C4-2B (cell line): ENCODE data around the gene SRPK2.

Experiments
- H3K27ac ChIP-seq: fragments of 450-650 bp; 2 replicates; pipeline ENCODE4 v1.5.1; 2017
- ZFX ChIP-seq: fragments of 450-650 bp; IDR thresholded peaks from 2 replicates; pipeline ENCODE4 v1.6.1; 2017
- TF ChIP-seq, protein P1 (sequence below): fragments of 450-650 bp; conservative IDR thresholded peaks from 2 replicates; pipeline ENCODE4 v1.5.1; 2017; ENCODE audit warnings: mild to moderate bottlenecking

The SRPK2 gene

GRCh38 chr7:105173586-105173985 lies 215.1 kb downstream of the SRPK2 start:
- H3K27ac ChIP-seq = no peak overlapping the region
- TF ChIP-seq, protein P1, sequence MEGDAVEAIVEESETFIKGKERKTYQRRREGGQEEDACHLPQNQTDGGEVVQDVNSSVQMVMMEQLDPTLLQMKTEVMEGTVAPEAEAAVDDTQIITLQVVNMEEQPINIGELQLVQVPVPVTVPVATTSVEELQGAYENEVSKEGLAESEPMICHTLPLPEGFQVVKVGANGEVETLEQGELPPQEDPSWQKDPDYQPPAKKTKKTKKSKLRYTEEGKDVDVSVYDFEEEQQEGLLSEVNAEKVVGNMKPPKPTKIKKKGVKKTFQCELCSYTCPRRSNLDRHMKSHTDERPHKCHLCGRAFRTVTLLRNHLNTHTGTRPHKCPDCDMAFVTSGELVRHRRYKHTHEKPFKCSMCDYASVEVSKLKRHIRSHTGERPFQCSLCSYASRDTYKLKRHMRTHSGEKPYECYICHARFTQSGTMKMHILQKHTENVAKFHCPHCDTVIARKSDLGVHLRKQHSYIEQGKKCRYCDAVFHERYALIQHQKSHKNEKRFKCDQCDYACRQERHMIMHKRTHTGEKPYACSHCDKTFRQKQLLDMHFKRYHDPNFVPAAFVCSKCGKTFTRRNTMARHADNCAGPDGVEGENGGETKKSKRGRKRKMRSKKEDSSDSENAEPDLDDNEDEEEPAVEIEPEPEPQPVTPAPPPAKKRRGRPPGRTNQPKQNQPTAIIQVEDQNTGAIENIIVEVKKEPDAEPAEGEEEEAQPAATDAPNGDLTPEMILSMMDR = no peak
- no peak for TF ChIP-seq ZFX

- TF ChIP-seq ZFX = no peak
- TF ChIP-seq, protein P1 = no peak
- H3K27ac ChIP-seq = no peak overlapping the region
Measured at GRCh38 chr7:105164751-105165150, 224.0 kb downstream of the SRPK2 start.

- TF ChIP-seq, protein P1 = no peak
- no peak for TF ChIP-seq ZFX
- no peak overlapping the region for H3K27ac ChIP-seq
Measured at GRCh38 chr7:105163718-105164117, 225.0 kb downstream of the SRPK2 start.

- TF ChIP-seq ZFX = no peak
- TF ChIP-seq, protein P1 = no peak
- H3K27ac ChIP-seq = no peak overlapping the region
Measured at GRCh38 chr7:105161366-105161765, 227.4 kb downstream of the SRPK2 start.

- TF ChIP-seq, protein P1 = no peak
- no peak for TF ChIP-seq ZFX
- H3K27ac ChIP-seq = no peak overlapping the region
Measured at GRCh38 chr7:105157278-105157677, 231.4 kb downstream of the SRPK2 start.

DNA sequence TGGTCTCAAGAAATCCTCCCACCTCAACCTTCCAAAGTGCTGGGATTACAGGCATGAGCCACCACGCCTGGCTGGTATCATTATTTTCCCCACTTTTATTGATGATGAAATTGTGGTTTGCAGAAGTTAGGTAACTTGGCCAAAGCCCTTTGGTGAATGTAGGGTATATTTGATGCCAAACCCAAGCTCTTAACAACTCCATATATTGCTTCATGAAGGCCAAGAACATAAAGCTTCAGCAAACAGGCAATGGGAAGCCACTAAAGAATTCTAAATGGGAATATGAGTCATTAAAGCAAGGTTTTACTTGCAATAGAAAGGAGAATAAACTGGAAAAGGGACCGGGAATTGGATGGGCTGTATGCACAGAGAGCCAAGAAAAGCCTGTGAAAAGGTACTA lies 232.0 kb downstream of the SRPK2 start:
- TF ChIP-seq, protein P1 = no peak
- no peak for TF ChIP-seq ZFX
- no peak overlapping the region for H3K27ac ChIP-seq

- no peak for TF ChIP-seq ZFX
- TF ChIP-seq, protein P1 = no peak
- H3K27ac ChIP-seq = no peak overlapping the region
Measured at GRCh38 chr7:105154084-105154483, 234.6 kb downstream of the SRPK2 start.
